K562 (cell line): ENCODE results near the gene WIPF1. TPM values are rescaled to one million over a fixed set of nuclear protein-coding genes. Genes with fewer than 3 reads are reported as not detected.
A peak's percentile ranks its signal among the peaks of the same experiment; 100 is the strongest.

Experiments used
- ATAC-seq: fragments of 200-7000 bp; cut with Tn5 transposase; 3 replicates; pipeline ENCODE4 v1.9.1; 2020; ENCODE audit warnings: moderate library complexity
- BruUV-seq: library from RNA; stranded (reverse); fragments of 400-500 nt; replicated peaks from 2 replicates; lab custom pipeline; 2021; lab: Mats Ljungman, UMichigan
- CTCF ChIA-PET: fragments of 300-600 bp; formaldehyde crosslinking; extraction: SDS; loops from one replicate; lab custom pipeline; 2021; ENCODE audit warnings: low intra/inter-chr PET ratio; lab: Yijun Ruan, JAX
- POLR2A ChIA-PET: fragments of 300-600, 350-650 bp; sonication (Branson Sonifier 250); formaldehyde crosslinking; extraction: SDS; loops from one replicate; lab custom pipeline; 2021; ENCODE audit warnings: antibody characterized with exemption, inconsistent platforms; lab: Yijun Ruan, JAX
- DNase-seq, 4 experiments: peaks; one replicate each; pipeline versions ENCODE4 v3.0.0 to v3.0.0-alpha.2; 2011 to 2018; ENCODE audit warnings: low spot score in 3 of 4, mixed read lengths in 3 of 4; ENCODE audit errors: extremely low read depth in 1 of 4
- FAIRE-seq: peaks from 2 replicates; lab custom pipeline; 2011; peaks lifted over from hg19 to GRCh38; lab: Jason Lieb, UNC
- H2AFZ ChIP-seq: 2 replicates; pipeline ENCODE4 v1.6.0; 2011; ENCODE audit warnings: low read depth, low read length, control low read depth, inconsistent platforms
- H3K27ac ChIP-seq: fragments of 200-600 bp; 3 replicates; pipeline ENCODE4 v1.8.0; 2011; ENCODE audit warnings: low read depth, mild to moderate bottlenecking, control low read depth, inconsistent platforms, low read length, moderate library complexity, mixed read lengths; ENCODE audit errors: extremely low read depth
- H3K27me3 ChIP-seq, 2 experiments: fragments of 300-600 bp in 1 of 2; 2 replicates in 1 of 2; 3 replicates in 1 of 2; pipeline versions ENCODE4 v1.6.0 to v1.8.0; 2011; ENCODE audit warnings: inconsistent platforms in 2 of 2, low read length in 2 of 2, mild to moderate bottlenecking in 1 of 2, mixed read lengths in 1 of 2, moderate library complexity in 1 of 2; ENCODE audit not compliant: control insufficient read depth in 2 of 2, insufficient read depth in 2 of 2
- H3K36me3 ChIP-seq: fragments of 300-600 bp; 3 replicates; pipeline ENCODE4 v1.8.0; 2011; ENCODE audit warnings: mild to moderate bottlenecking, low read length, inconsistent platforms; ENCODE audit not compliant: control insufficient read depth, insufficient read depth
- H3K4me1 ChIP-seq, 2 experiments: fragments of 200-600 bp in 1 of 2; replicated peaks in 1 of 2; 2 replicates in 1 of 2; 3 replicates in 1 of 2; pipeline versions ENCODE4 v1.5.1 to v1.8.0; 2011; ENCODE audit warnings: inconsistent platforms in 2 of 2, low read length in 2 of 2, mild to moderate bottlenecking in 1 of 2, mixed read lengths in 1 of 2, moderate library complexity in 1 of 2; ENCODE audit not compliant: control insufficient read depth in 2 of 2, insufficient read depth in 2 of 2
- H3K4me2 ChIP-seq: 2 replicates; pipeline ENCODE4 v1.6.1; 2011; ENCODE audit warnings: low read length, control low read depth, inconsistent platforms, mixed read lengths; ENCODE audit not compliant: insufficient read depth
- H3K4me3 ChIP-seq: fragments of 200-600 bp; sonication (generic), shearing (Covaris generic); 2 replicates; pipeline ENCODE4 v1.5.1; 2016; ENCODE audit warnings: control low read depth, inconsistent platforms
- H3K79me2 ChIP-seq: fragments of 200-600 bp; 3 replicates; pipeline ENCODE4 v1.8.0; 2011; ENCODE audit warnings: low read length, inconsistent platforms; ENCODE audit not compliant: control insufficient read depth, insufficient read depth
- H3K9ac ChIP-seq, 2 experiments: 2 replicates each; pipeline versions ENCODE4 v1.6.0 to v1.6.1; 2011; ENCODE audit warnings: low read depth in 2 of 2, low read length in 2 of 2, control low read depth in 1 of 2, inconsistent platforms in 1 of 2, mild to moderate bottlenecking in 1 of 2, mixed read lengths in 1 of 2; ENCODE audit not compliant: insufficient read depth in 1 of 2
- H3K9me1 ChIP-seq: one replicate; pipeline ENCODE4 v1.6.0; 2011; ENCODE audit warnings: inconsistent platforms, mild to moderate bottlenecking, low read length, moderate library complexity; ENCODE audit not compliant: control insufficient read depth, insufficient read depth
- H3K9me3 ChIP-seq: replicated peaks from 2 replicates; pipeline ENCODE4 v1.5.1; 2011; ENCODE audit warnings: low read depth, low read length, inconsistent platforms; ENCODE audit not compliant: control insufficient read depth, insufficient read depth
- H4K20me1 ChIP-seq: replicated peaks from 2 replicates; pipeline ENCODE4 v1.6.1; 2011; ENCODE audit warnings: low read length, inconsistent platforms, mixed read lengths; ENCODE audit not compliant: control insufficient read depth, insufficient read depth
- GTF2E2 ChIP-seq: fragments of 200-800 bp; sonication (Bioruptor generic); IDR thresholded peaks from 2 replicates; pipeline ENCODE4 v1.6.1; 2016; ENCODE audit warnings: missing genetic modification characterization, missing compliant biosample characterization
- NR2C2 ChIP-seq, 2 experiments: fragments of 200-800 bp in 1 of 2; sonication (Bioruptor generic) in 1 of 2; sonication (generic) in 1 of 2; formaldehyde crosslinking in 1 of 2; IDR thresholded peaks; 2 replicates each; pipeline versions ENCODE4 v1.6.1 to v1.8.0; 2016 to 2022; ENCODE audit warnings: mild to moderate bottlenecking in 1 of 2, missing compliant biosample characterization in 1 of 2, missing genetic modification characterization in 1 of 2, missing genetic modification reagents in 1 of 2
- ZNF695 ChIP-seq: fragments of 450-650 bp; formaldehyde crosslinking; IDR thresholded peaks from 2 replicates; pipeline ENCODE4 v1.4.0; 2020; ENCODE audit warnings: mild to moderate bottlenecking, moderate library complexity
- WGBS: fragments of 100-300 bp; shearing (Covaris generic); methylation state at CpG from one replicate; pipeline ENCODE4 v1.1.6; 2016; ENCODE audit warnings: low coverage, mixed read lengths; ENCODE audit not compliant: insufficient coverage; ENCODE audit errors: missing lambda C conversion rate; 5-methylcytosine and 5-hydroxymethylcytosine counted together
- in situ Hi-C: fragments of 300-500 bp; cut with MboI; formaldehyde crosslinking; loops from 4 replicates; pipeline ENCODE4 v1.15.0; 2018; ENCODE audit warnings: inconsistent platforms, mixed read lengths
- intact Hi-C: fragments of 100-400 bp; cut with micrococcal nuclease; formaldehyde crosslinking; loops from 2 replicates; pipeline ENCODE4 v1.14.2; 2022
- polyA plus RNA-seq, 8 experiments: library from polyadenylated mRNA; depleted of rRNA in 4 of 8; stranded (reverse) in 5 of 8; unstranded in 3 of 8; fragments of >200 nt; fragmentation: Nextera tagmentation in 2 of 8; fragmentation: Illumina TruSeq in 1 of 8; extraction: Ambion mirVana in 2 of 8; extraction: Trizol in 1 of 8; gene quantifications; 2 replicates each; pipeline versions ENCODE4 v1.2.1 to v1.2.3, GENCODE V29; 2011 to 2014; ENCODE audit warnings: inconsistent platforms in 1 of 8, missing spikeins in 1 of 8
- total RNA-seq, 7 experiments: library from RNA; depleted of rRNA in 6 of 7; stranded (reverse); fragments of >200 nt in 6 of 7; fragmentation: Illumina TruSeq in 2 of 7; extraction: Trizol in 2 of 7; gene quantifications; 2 replicates each; pipeline versions ENCODE4 v1.2.1 to v1.2.3, GENCODE V29; 2011 to 2021; ENCODE audit warnings: low replicate concordance in 1 of 7
- TF ChIP-seq, protein P1 (sequence below): fragments of 200-800 bp; sonication (Bioruptor generic); IDR thresholded peaks from 2 replicates; pipeline ENCODE4 v1.6.1; 2016; ENCODE audit warnings: missing genetic modification characterization, missing compliant biosample characterization

Gene WIPF1
- total and polyA plus RNA-seq, 9 of the 15 experiments (the other 6 are each of a cell fraction or from before 2014, with no cell fraction given): 0.54 to 4.9 (median 2.4) TPM

- 17% methylated on average over 4 of the region's 4 CpGs for WGBS
- FAIRE-seq: no peak
- no peak overlapping the region for H3K4me3 ChIP-seq
- H3K9me1 ChIP-seq: no peaks in the 10 kb centered on the region
- H4K20me1 ChIP-seq: no peaks in the 10 kb centered on the region
- in situ Hi-C loops: no loop called here
- no peaks in the 10 kb centered on the region for H3K36me3 ChIP-seq
- H2AFZ ChIP-seq: no peak overlapping the region
- CTCF ChIA-PET: no interaction called here
- H3K4me1 ChIP-seq: no peaks in the 10 kb centered on the region; a peak in 1 of 5 replicates
- no peak overlapping the region for H3K4me2 ChIP-seq
- ATAC-seq: no peak
- no peak overlapping the region for H3K9ac ChIP-seq
- intact Hi-C loops: no loop called here
- POLR2A ChIA-PET: interaction anchor here (0.6 kb wide), 1 partner anchor 204 kb away, joined by 3 read pairs; no protein-coding TSS in a partner anchor
- no peaks in the 10 kb centered on the region for H3K9me3 ChIP-seq
- no peaks in the 10 kb centered on the region; a peak in 1 of 5 replicates for H3K27me3 ChIP-seq
- H3K79me2 ChIP-seq: no peaks in the 10 kb centered on the region
- BruUV-seq: no TSS peak
- TF ChIP-seq ZNF695 (CRISPR knock-in tag) (no peak), GTF2E2 (tag) (peak; percentile 51; the same call in 1 of the 2 replicates), NR2C2 (CRISPR knock-in tag; IDR thresholded peaks at IDR 0.05) (no peak), NR2C2 (tag; IDR thresholded peaks at IDR 0.05) (0 out of 2 replicates have a peak, but pooled peaks have one; percentile 4)
- TF ChIP-seq, protein P1, sequence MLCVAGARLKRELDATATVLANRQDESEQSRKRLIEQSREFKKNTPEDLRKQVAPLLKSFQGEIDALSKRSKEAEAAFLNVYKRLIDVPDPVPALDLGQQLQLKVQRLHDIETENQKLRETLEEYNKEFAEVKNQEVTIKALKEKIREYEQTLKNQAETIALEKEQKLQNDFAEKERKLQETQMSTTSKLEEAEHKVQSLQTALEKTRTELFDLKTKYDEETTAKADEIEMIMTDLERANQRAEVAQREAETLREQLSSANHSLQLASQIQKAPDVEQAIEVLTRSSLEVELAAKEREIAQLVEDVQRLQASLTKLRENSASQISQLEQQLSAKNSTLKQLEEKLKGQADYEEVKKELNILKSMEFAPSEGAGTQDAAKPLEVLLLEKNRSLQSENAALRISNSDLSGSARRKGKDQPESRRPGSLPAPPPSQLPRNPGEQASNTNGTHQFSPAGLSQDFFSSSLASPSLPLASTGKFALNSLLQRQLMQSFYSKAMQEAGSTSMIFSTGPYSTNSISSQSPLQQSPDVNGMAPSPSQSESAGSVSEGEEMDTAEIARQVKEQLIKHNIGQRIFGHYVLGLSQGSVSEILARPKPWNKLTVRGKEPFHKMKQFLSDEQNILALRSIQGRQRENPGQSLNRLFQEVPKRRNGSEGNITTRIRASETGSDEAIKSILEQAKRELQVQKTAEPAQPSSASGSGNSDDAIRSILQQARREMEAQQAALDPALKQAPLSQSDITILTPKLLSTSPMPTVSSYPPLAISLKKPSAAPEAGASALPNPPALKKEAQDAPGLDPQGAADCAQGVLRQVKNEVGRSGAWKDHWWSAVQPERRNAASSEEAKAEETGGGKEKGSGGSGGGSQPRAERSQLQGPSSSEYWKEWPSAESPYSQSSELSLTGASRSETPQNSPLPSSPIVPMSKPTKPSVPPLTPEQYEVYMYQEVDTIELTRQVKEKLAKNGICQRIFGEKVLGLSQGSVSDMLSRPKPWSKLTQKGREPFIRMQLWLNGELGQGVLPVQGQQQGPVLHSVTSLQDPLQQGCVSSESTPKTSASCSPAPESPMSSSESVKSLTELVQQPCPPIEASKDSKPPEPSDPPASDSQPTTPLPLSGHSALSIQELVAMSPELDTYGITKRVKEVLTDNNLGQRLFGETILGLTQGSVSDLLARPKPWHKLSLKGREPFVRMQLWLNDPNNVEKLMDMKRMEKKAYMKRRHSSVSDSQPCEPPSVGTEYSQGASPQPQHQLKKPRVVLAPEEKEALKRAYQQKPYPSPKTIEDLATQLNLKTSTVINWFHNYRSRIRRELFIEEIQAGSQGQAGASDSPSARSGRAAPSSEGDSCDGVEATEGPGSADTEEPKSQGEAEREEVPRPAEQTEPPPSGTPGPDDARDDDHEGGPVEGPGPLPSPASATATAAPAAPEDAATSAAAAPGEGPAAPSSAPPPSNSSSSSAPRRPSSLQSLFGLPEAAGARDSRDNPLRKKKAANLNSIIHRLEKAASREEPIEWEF (CRISPR knock-in tag): 0 out of 2 replicates have a peak, but pooled peaks have one; percentile 14
- TF ChIP-seq, all 486 proteins: peak for 3
- H3K27ac ChIP-seq: no peak overlapping the region
- DNase-seq: no peak
These were observed 627 bp downstream of the WIPF1 start for GRCh38 chr2:174597009-174597344.
